ENCODE data around the gene CCSER2.

DNA sequence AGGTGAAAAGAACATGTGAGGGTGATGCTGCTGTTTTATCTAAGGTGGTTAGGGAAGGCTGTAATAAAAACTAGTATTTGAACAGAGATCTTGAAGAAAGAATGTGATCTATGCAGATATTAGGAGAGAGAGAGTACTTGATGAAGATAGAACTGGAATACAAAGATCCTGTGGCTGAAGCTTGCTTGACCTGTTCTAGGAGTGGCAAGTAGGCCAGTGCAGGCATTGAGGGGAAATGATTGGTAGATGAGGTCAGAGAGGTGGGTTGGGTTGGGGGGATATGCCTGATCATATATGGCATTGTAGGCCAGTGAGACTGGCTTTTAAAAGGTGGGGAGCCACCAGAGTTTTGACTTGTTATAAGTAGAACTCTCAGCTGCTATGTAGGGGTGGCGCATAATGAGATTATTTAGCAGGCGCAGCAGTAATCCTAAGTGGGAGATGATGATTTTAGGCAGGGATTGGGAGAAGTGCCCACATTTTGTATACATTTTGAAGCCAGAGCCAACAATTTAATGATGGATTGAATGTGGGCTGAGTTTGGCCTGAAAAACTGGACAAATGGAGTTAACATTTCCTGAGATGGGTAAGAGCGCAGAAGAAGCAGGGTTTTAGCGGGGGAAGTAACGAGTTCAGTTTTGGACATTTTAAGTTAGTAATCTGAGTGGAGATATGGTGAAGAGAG lies 8.2 kb downstream of the CCSER2 start:
- TF ChIP-seq POLR2AphosphoS5 (IDR thresholded peaks at IDR 0.05), result no peak
- TF ChIP-seq, protein P1, sequence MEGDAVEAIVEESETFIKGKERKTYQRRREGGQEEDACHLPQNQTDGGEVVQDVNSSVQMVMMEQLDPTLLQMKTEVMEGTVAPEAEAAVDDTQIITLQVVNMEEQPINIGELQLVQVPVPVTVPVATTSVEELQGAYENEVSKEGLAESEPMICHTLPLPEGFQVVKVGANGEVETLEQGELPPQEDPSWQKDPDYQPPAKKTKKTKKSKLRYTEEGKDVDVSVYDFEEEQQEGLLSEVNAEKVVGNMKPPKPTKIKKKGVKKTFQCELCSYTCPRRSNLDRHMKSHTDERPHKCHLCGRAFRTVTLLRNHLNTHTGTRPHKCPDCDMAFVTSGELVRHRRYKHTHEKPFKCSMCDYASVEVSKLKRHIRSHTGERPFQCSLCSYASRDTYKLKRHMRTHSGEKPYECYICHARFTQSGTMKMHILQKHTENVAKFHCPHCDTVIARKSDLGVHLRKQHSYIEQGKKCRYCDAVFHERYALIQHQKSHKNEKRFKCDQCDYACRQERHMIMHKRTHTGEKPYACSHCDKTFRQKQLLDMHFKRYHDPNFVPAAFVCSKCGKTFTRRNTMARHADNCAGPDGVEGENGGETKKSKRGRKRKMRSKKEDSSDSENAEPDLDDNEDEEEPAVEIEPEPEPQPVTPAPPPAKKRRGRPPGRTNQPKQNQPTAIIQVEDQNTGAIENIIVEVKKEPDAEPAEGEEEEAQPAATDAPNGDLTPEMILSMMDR (IDR thresholded peaks at IDR 0.05), result no peak
- no peak for TF ChIP-seq POLR2A (IDR thresholded peaks at IDR 0.05; ENCODE audit: low read depth)

Measured in esophagus muscularis mucosa (tissue), 3 donors.